IPS-18a (cell line): Measurements from ENCODE around the gene ICE1.
"Not testable (repeated sequence)": the region's sequence is repeated elsewhere in the genome, so short reads cannot be mapped to it uniquely, and the experiment has no call there.

Source experiments
- H3K27ac ChIP-seq: one replicate; pipeline ENCODE4 v1.5.1; 2013; ENCODE audit warnings: low read length
- H3K27me3 ChIP-seq: one replicate; pipeline ENCODE4 v1.6.1; 2013; ENCODE audit warnings: mild to moderate bottlenecking, low read length; ENCODE audit not compliant: control insufficient read depth, insufficient read depth
- H3K36me3 ChIP-seq: one replicate; pipeline ENCODE4 v1.6.1; 2013; ENCODE audit warnings: low read depth, low read length; ENCODE audit not compliant: control insufficient read depth
- H3K4me1 ChIP-seq: one replicate; pipeline ENCODE4 v1.6.1; 2013; ENCODE audit warnings: low read depth, low read length; ENCODE audit not compliant: control insufficient read depth
- H3K4me3 ChIP-seq: one replicate; pipeline ENCODE4 v1.5.1; 2013; ENCODE audit warnings: low read length
- H3K9ac ChIP-seq: one replicate; pipeline ENCODE4 v1.6.1; 2013; ENCODE audit warnings: mild to moderate bottlenecking, low read length, moderate library complexity
- H3K9me3 ChIP-seq: one replicate; pipeline ENCODE4 v1.6.1; 2013; ENCODE audit warnings: low read depth, low read length; ENCODE audit not compliant: control insufficient read depth

The ICE1 gene

DNA sequence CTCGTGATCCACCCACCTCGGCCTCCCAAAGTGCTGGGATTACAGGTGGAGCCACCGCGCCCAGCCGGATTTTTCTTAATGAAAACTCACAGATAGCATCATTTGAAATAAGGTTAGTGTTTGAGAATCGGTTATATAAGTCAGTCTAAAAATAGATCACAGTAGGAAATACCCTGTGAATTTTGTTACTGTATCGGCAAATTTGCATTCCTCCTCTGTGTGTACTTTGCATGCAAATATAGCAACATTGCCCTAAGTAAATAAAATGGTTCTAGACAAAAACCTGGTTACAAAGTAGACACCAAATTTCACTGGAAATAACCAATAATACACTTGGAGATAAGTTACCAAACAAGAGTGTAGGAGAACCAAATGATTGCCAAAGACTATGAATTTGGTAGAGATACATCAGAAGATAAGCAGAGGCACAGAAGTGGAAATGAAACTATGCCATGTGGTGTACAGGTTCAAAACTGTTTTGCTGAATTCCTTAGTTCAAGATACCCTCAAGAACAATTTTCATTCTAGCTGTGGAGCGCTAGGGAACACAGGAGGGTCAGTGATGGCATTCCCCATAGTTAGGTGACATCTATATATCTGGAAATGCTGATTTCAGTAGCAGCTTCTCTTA, 58.1 kb downstream of the ICE1 start:
- Histone ChIP-seq H3K27ac (no peak overlapping the region), H3K36me3 (peaks cover 9% of the 10 kb centered on the region)

DNA sequence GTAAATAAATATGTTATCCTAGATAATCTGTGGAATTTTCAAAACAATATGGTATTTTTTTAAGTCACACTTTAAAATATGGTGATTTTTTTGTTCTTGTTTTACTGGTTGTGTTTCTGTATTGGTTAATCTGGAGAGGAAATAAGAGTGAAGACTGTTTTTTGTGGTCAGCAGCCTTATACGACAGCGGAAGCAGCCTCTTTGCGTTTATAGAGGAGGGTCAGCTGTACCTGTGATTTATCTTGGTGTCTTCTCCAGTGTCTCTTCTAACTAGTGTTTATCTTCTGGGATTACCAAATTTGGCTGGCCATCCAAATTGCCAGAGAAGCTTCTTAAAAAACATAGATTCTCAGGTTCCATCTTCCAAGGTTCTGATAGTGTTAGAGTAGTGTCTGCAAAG, 58.7 kb downstream of the ICE1 start:
- Histone ChIP-seq H3K4me1 (peaks cover 14% of the 10 kb centered on the region), H3K36me3 (peaks cover 11% of the 10 kb centered on the region), H3K4me3 (no peak overlapping the region), H3K27me3 (no peaks in the 10 kb centered on the region), H3K9ac (no peak overlapping the region), H3K9me3 (no peaks in the 10 kb centered on the region), H3K27ac (no peak overlapping the region)

More for the DNA sequence above, 58.1 kb downstream of the ICE1 start:
- no peaks in the 10 kb centered on the region for H3K9me3 ChIP-seq
- no peak overlapping the region for H3K9ac ChIP-seq
- H3K4me1 ChIP-seq, result peaks cover 14% of the 10 kb centered on the region
- no peak overlapping the region for H3K4me3 ChIP-seq
- no peaks in the 10 kb centered on the region for H3K27me3 ChIP-seq

DNA sequence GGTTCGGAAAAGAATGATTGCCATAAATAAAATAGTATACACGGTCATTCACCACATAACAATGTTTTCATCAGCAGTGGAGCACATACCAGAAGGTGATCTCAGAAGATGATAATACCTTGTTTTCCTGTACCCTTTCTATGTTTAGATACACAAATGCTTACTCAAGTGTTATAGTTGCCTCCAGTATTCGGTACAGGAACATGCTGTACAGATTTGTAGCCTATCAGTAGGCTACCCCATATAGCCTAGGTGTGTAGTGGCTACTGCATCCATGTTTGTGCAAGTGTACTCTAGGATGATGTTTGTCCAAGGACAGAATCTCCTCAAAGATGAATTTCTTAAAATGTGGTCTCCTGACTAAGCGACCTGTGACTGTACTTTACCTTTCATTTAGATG, 59.2 kb downstream of the ICE1 start:
- H3K4me1 ChIP-seq, result peaks cover 14% of the 10 kb centered on the region
- H3K9ac ChIP-seq, result no peak overlapping the region
- no peaks in the 10 kb centered on the region for H3K9me3 ChIP-seq
- H3K27me3 ChIP-seq, result no peaks in the 10 kb centered on the region
- H3K27ac ChIP-seq, result no peak overlapping the region
- H3K36me3 ChIP-seq, result peaks cover 11% of the 10 kb centered on the region
- H3K4me3 ChIP-seq, result no peak overlapping the region

DNA sequence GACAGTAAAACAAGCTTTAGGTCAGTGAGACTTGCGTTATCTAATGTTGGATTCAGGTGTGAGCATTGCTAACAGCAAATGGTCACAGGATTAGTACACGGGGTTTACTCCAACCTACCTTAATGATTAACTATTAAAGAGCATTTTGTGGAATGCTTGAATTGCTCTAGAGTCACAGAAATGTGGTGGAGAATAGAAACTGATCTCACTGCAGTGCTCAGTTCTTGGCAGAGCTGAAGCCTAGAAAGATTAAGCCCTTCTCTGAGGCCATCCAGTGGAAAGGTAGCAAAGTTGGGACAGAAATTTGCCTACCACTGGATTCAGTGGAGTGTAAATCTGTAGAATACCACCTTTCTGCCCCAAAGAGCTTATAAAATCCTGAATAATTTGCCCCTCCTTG, 60.9 kb downstream of the ICE1 start:
- H3K27ac ChIP-seq, result no peak overlapping the region
- H3K9me3 ChIP-seq, result no peaks in the 10 kb centered on the region
- H3K4me1 ChIP-seq, result peaks cover 14% of the 10 kb centered on the region
- H3K4me3 ChIP-seq, result no peak overlapping the region
- no peak overlapping the region for H3K9ac ChIP-seq
- no peaks in the 10 kb centered on the region for H3K27me3 ChIP-seq
- peaks cover 11% of the 10 kb centered on the region for H3K36me3 ChIP-seq

DNA sequence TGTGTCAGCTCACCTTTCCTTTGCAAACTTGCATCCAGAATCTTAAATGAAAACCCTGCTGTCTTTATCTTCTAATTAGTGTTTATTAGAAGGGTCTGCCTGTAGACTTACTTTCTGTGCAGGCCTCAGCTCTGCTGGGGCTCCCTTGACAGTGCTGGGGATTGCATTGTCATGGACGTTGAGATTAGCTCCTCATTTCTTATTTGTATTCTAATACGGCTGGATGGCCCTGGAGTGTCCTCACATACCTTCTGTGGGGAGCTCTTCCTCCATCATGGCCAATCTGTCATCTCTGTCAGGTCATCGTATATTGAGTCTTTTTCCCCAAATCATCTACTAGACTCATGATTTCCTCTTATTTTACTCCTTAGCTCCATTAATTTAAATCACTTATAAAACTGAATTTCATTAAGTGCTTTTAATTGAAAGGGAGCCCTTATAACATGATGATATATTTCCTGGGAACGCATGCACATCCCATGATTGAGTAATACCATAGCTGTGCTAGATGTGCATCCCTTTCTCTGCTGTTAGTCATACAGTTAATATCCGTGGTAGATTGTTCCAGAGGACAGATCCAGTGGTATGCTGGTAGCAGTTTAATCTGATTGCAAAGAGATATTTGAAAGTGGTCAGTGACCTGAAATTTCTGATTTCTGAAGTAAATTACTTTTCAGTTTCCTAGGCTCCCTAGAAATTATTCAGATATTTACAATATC, 61.6 kb downstream of the ICE1 start:
- Histone ChIP-seq H3K9me3 (no peaks in the 10 kb centered on the region), H3K36me3 (peaks cover 13% of the 10 kb centered on the region), H3K4me1 (peaks cover 14% of the 10 kb centered on the region), H3K9ac (no peak overlapping the region), H3K4me3 (no peak overlapping the region), H3K27ac (no peak overlapping the region), H3K27me3 (no peaks in the 10 kb centered on the region)

DNA sequence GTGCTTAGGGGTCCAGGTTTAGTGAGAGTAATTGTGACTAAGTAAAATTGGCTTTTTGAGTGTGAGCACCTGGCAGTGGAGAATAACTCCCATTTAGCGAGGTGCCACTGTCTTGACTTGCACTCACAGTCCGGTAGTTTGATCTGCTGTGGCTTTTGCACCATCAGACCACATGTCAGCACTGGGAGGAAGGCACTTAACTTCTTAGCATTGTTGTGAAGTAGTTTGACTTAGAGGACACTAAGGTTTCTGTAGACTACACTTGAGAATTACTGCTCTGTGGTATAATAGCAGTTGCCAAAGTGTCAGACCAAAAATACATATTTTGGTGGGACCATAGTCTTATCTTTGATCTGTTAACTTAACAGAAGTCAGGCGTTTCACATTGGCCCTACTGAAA, 63.6 kb downstream of the ICE1 start:
- Histone ChIP-seq H3K27me3 (no peaks in the 10 kb centered on the region), H3K36me3 (peaks cover 22% of the 10 kb centered on the region), H3K27ac (no peak overlapping the region), H3K4me1 (peaks cover 14% of the 10 kb centered on the region), H3K4me3 (no peak overlapping the region), H3K9me3 (no peaks in the 10 kb centered on the region), H3K9ac (no peak overlapping the region)

DNA sequence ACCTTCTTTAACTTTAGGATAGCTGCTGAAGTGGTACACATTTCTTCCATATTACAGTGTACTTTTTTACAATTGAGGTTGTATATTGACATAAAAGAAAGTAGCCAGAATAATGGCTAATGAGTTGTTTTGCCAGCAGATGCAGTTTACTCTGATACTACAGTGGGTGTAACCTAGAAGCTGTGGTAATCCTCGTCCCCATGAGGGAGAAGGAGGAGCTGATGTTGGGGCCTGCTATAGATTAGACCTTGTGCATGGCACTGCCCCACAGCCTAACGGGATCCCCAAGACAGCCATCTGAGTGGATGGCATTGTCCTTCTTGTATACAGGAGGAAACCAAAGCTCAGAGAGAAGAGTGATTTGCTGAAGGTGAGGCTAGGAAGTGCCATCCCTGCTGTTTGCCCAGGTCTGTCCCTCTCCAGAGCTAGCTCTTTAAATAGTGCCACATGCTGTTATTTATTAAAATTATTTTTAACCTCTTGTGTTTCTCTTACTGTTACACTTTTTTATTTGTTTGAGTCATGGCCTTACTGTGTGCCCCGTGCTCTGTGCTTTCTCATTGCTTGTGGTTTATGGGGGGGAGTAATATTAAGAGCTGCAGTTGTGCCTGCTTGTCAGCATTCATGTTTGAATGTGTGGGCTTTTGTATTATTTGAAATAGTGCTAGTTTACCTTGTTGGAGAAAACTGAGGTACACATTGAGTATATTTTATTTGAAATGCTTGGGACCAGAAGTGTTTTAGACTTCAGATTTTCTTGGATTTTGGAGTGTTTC, 65.3 kb downstream of the ICE1 start:
- H3K36me3 ChIP-seq, result peaks cover 22% of the 10 kb centered on the region
- no peak overlapping the region for H3K27ac ChIP-seq
- H3K9ac ChIP-seq, result no peak overlapping the region
- no peaks in the 10 kb centered on the region for H3K27me3 ChIP-seq
- no peak overlapping the region for H3K4me3 ChIP-seq
- peaks cover 17% of the 10 kb centered on the region for H3K4me1 ChIP-seq
- no peaks in the 10 kb centered on the region for H3K9me3 ChIP-seq

DNA sequence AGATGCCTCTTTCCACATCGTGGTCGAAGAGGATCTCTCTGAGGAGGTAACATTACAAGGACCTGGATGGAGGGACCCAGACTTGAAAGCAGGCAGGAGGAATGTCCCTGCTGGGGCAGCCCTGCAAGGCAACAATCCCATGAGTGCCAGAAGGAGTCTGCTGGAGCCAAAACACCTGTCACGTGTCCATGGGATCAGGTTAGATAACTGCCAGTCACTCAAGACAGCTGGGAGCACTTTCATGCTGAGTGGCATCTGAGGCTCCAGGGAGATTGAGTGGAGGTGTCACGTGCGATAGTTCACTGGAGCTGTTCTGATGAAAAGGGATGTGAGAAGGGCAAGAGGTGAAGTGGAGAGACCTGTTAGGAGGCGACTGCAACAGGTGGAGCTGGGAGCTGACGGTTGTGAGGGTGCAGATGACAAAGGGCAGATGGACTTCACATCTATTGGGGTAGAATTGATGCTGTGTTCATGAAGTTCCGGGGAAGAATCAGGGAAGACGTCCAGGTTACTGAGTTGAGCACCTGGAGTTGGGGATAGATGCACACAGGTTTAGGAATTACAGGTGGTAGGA, 68.4 kb downstream of the ICE1 start:
- H3K27me3 ChIP-seq, result peaks cover 9% of the 10 kb centered on the region
- H3K27ac ChIP-seq, result no peak overlapping the region
- no peak overlapping the region for H3K9ac ChIP-seq
- peaks cover 22% of the 10 kb centered on the region for H3K36me3 ChIP-seq
- H3K9me3 ChIP-seq, result no peaks in the 10 kb centered on the region
- peaks cover 14% of the 10 kb centered on the region for H3K4me1 ChIP-seq
- no peak overlapping the region for H3K4me3 ChIP-seq

DNA sequence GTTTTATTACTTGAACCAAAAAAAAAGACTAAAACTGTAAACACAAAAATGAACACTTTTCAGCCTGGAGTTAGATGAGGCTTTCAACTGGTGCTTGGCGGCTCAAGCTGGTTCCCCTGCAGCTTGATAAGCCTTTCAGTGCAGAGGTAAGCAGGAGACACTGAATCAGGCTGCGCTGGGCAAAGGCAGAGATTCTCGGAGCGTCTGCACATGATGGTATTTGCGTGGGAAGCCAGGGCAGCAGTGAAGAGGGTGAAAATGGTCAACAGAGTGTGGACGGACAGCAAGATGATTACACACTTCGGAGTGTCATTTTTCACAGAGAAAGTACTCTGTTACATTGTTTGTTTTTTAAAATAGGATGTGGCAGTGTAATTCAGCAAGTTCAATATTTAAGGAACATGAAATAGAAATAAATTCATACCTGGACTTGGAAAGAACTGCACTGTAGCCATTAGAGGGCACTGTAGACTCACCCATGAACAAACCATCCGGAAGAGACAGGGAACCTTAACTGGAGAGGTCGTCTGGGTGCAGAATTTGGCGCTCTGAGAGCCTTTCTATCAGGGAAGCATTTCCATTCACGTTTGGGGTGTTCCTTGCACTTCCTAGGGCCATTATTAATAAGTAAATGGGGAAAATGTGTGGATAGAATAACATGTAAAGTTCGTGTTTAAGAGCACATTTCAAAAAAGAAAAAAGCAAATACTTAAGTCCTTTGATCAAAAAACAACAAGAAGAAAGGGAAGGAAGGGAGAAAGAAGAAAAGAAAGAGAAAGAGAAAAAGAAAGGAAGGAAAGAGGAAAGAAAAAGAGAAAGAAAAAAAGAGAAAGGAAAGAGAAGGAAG, 69.8 kb downstream of the ICE1 start:
- Histone ChIP-seq H3K36me3 (peaks cover 10% of the 10 kb centered on the region), H3K27ac (no peak overlapping the region), H3K4me1 (peaks cover 19% of the 10 kb centered on the region), H3K9me3 (no peaks in the 10 kb centered on the region), H3K4me3 (no peak overlapping the region), H3K9ac (no peak overlapping the region), H3K27me3 (peaks cover 20% of the 10 kb centered on the region)

DNA sequence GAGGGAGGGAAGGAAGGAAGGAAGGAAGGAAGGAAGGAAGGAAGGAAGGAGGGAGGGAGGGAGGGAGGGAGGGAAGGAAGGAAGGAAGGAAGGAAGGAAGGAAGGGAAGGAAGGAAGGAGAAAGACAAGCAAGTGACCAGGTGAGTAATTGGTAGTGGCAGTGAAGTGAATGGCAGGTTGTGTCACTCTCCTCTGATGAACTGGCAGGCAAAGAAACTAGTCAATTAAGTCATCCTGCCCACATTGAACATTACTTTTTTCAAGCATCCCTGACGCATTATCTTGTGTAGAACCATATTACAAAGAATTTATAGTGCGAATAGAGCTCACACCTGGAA, 70.4 kb downstream of the ICE1 start:
- not testable (repeated sequence) for H3K9me3 ChIP-seq, H3K4me3 ChIP-seq, H3K27ac ChIP-seq, H3K9ac ChIP-seq
- peaks cover 20% of the 10 kb centered on the region for H3K27me3 ChIP-seq
- H3K4me1 ChIP-seq, result peaks cover 19% of the 10 kb centered on the region
- H3K36me3 ChIP-seq, result peaks cover 10% of the 10 kb centered on the region
